GM12874 (cell line): ENCODE data around the gene FCN2.

Source experiments
- TF ChIP-seq, protein P1 (sequence below): IDR thresholded peaks from 2 replicates; pipeline ENCODE4 v1.5.1; 2011; ENCODE audit warnings: low read depth, mild to moderate bottlenecking, control low read depth, low read length, moderate library complexity; ENCODE audit not compliant: insufficient read depth

The FCN2 gene

DNA sequence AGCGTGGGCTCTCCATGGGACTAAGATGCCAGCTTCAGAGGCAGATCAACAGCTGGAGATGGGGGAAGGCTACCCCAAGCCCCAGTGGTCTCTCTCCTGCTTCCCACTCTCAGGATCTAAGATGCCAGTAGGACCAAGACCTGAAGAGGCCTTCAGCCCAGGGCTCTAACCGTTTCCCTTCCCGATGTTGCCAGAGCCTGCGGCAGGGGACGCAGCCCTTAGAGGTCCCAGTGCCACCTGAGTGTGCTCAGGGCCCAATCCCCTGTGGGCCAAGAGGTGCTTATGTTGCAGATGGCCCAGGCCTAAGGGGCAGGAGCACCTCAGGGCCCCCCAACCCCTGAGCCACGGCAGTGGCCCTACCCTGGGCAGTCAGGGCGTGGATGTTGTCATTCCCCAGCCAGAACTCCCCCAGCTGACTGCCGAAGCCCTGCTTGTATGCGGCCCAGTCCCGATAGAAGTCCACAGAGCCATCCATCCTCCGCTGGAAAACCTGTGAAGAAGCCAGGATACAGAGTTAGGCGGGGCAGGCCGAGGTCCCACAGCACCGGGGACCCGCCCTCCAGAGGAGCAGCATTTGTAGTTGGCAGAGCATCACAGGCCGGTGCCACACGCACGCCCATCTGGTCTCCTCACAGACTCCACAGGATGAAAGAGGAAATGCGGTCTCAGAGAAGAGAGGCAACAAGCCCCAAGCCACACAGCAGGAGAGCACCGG lies 31.7 kb downstream of the FCN2 start:
- TF ChIP-seq, protein P1, sequence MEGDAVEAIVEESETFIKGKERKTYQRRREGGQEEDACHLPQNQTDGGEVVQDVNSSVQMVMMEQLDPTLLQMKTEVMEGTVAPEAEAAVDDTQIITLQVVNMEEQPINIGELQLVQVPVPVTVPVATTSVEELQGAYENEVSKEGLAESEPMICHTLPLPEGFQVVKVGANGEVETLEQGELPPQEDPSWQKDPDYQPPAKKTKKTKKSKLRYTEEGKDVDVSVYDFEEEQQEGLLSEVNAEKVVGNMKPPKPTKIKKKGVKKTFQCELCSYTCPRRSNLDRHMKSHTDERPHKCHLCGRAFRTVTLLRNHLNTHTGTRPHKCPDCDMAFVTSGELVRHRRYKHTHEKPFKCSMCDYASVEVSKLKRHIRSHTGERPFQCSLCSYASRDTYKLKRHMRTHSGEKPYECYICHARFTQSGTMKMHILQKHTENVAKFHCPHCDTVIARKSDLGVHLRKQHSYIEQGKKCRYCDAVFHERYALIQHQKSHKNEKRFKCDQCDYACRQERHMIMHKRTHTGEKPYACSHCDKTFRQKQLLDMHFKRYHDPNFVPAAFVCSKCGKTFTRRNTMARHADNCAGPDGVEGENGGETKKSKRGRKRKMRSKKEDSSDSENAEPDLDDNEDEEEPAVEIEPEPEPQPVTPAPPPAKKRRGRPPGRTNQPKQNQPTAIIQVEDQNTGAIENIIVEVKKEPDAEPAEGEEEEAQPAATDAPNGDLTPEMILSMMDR, result no peak

DNA sequence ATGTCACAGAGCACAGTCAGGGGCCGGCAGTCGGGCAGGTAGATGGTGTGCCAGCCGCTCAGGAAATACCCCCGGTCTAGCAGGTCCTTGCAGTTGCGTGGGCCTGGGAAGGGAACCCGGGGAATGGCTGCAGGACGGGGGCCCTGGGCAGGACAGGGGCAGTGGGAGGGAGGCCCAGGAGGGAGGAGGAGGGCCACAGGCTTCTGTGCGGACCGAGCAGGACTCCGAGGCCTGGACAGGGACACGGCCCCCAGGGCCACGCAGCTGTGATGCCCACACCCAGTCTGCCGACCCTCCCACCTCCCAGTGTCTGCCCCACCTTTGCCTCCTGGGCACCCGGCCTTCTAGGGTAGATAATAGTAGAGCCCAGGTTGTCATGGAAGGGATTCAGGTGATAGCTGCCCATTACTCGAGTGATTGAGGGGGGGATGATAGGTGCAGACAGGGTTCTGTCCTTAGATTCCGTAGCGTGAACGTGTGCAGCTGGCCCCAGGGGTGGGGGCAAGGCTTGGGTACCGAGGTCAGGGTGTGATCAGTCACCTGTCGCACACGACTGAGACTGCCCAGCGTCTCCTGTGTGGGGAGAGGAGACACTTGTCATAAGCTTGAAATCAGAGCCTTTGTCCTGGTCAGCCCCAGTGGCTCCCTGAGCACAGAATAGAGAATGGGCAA lies 32.6 kb downstream of the FCN2 start:
- TF ChIP-seq, protein P1, result no peak

DNA sequence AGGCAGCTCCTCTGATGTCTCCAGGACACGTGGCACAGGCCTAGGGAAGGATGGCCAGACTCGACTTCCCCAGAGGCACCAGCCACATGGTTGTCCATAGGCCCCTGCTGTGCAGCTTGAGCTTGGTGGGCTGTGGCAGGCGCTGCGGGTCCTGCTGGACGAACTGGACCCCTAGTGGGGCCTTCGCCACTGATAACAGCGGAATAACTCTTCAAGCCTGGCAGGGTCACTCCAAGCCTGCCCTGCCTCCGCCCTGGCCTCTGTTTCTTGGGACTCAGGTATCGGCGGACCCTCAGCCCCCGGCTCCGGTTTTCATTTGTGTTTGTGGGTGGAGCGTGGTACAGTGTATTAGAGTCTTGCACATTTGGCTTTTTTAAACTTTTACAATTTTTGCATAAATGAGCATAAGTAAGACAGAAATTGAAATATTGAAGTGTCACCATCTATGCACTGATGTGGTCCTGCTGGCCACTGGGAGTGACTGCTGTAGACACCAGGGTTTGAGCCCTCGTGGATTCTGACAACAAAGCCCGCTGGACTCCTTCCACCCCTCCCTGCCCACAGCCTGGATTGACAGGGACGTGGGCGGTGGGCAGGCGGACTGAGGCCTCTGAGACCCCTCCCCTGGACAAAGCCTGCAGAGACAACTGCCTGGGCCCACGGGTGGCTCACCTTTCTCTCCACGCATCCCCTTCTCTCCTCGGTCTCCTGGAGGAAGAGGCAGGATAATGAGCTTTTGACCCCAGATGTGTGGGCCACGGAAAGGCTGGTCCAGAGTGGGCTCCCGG lies 33.3 kb downstream of the FCN2 start:
- TF ChIP-seq, protein P1, result no peak

DNA sequence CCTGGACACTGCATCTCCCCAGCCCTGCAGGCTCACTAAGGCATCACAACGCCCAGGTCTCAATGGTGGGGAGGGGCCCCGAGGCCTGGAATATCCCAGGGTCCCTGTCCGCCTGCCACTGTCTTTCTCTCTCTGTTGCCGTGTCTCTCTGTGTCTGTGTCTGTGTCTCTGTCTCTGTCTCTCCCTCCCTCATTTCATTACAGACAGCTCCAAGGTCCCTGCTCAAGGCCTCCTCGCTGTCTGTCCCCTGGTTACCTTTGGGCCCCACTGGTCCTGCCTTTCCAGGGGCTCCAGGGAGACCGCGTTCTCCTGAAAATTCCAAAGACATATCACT lies 33.9 kb downstream of the FCN2 start:
- TF ChIP-seq, protein P1, result no peak

DNA sequence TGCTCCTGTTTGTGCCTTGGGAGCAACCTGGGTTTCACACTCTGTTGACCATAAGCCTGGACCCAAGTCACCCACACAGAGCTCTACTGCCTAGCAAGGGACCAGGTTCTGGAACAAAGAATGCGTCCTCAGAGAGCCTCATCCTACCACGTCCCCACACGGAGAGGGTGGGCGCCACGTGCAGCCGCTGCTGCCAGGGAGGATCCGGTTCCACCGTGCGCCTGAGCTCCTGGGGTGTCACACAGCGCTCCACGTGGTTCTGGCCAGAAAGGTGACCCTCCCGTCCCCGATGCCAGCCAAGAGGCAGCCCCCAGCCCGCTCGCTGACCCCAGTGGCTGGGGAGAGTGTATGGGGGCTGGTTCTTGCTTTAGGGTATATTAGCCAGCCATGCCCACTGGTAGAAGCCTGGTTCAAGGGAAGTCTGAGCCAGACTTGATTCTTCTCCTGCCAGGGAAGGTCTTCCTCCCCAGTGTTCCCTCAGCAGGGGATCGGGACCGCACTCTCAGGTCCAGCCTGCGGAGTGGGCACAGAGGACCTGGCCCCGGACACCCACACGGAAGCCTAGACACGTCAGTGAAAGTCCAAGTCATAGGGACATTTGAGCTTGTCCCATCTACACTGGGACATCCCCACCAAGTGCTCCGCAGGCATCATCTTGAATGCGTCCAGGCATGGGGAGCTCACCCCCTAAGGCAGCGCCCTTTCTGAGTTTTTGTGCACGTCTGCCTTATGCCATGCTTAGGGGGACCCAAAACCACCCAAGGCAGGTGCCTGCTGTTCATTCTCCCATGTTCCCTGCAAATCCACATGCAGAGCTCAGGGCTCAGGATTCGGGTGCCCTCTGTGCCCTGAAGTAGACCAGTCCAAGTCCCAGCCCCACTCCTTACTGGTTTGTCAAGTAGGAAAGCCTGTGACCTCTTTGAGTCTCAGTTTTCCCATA lies 34.7 kb downstream of the FCN2 start:
- TF ChIP-seq, protein P1, result no peak

DNA sequence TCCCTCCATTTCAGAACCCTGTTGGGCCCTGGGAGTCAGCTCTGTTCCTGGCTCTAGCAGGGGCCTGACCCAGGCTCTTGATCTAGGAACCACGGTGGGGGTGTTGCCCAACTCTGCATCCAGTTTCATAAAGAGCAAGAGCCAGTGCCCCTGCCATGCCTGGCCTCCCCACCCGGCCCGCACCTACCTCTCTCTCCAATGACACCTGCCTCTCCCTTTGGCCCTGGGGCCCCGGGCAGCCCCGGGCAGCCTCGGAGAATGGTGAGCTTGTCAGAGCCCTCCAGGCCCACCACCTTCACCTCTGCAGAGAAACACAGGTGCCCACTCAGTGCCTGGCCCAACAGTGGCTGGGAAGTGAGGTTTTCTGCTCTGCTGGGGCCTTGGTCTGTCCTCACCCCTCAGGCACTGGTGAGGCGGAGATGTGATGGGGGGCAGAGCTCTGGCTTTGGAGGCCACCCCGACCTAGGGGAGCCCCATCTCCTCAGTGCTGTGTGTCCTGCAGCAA lies 35.6 kb downstream of the FCN2 start:
- TF ChIP-seq, protein P1, result no peak
